HepG2 (cell line): Measurements from ENCODE around the gene LRRC25. TPM values are rescaled to one million over a fixed set of nuclear protein-coding genes. Genes with fewer than 3 reads are reported as not detected.

ENCODE experiments used
- ADNP ChIP-seq: sonication (generic); formaldehyde crosslinking; IDR thresholded peaks from 2 replicates; pipeline ENCODE4 v1.4.0; 2020; ENCODE audit warnings: missing genetic modification reagents
- ATRX ChIP-seq: sonication (generic); formaldehyde crosslinking; IDR thresholded peaks from 2 replicates; pipeline ENCODE4 v1.4.0; 2020; ENCODE audit warnings: missing genetic modification reagents, borderline replicate concordance
- BCL6 ChIP-seq: IDR thresholded peaks from 2 replicates; pipeline ENCODE4 v1.6.1; 2016; ENCODE audit warnings: missing genetic modification reagents, missing compliant biosample characterization
- EED ChIP-seq: sonication (generic); formaldehyde crosslinking; IDR thresholded peaks from 2 replicates; pipeline ENCODE4 v1.5.0; 2020; ENCODE audit warnings: mild to moderate bottlenecking, missing genetic modification reagents
- HDAC1 ChIP-seq: sonication (generic); formaldehyde crosslinking; IDR thresholded peaks from 2 replicates; pipeline ENCODE4 v1.5.1; 2020; ENCODE audit warnings: mild to moderate bottlenecking, missing genetic modification reagents
- HMGXB3 ChIP-seq: sonication (generic); formaldehyde crosslinking; IDR thresholded peaks from 2 replicates; pipeline ENCODE4 v1.4.0; 2020; ENCODE audit warnings: missing genetic modification reagents, borderline replicate concordance
- HOXA7 ChIP-seq: sonication (generic); formaldehyde crosslinking; IDR thresholded peaks from 2 replicates; pipeline ENCODE4 v1.8.1; 2022; ENCODE audit warnings: mild to moderate bottlenecking, missing genetic modification reagents, moderate library complexity
- MTF1 ChIP-seq: sonication (generic); formaldehyde crosslinking; IDR thresholded peaks from 2 replicates; pipeline ENCODE4 v1.5.0; 2020; ENCODE audit warnings: missing genetic modification reagents
- MZF1 ChIP-seq: sonication (generic); formaldehyde crosslinking; IDR thresholded peaks from 2 replicates; pipeline ENCODE4 v1.8.1; 2023; ENCODE audit warnings: mild to moderate bottlenecking, missing genetic modification reagents, borderline replicate concordance
- NBN ChIP-seq: fragments of 450-650 bp; conservative IDR thresholded peaks from 2 replicates; pipeline ENCODE4 v1.6.1; 2017
- PHF21A ChIP-seq: sonication (generic); formaldehyde crosslinking; IDR thresholded peaks from 2 replicates; pipeline ENCODE4 v1.5.0; 2020; ENCODE audit warnings: mild to moderate bottlenecking, missing genetic modification reagents
- POLR2AphosphoS2 ChIP-seq: IDR thresholded peaks from 2 replicates; pipeline ENCODE4 v1.6.1; 2011; ENCODE audit warnings: low read depth, low read length, improper control_type of control experiment
- SOX6 ChIP-seq, 2 experiments: fragments of 450-650 bp in 1 of 2; sonication (generic) in 1 of 2; formaldehyde crosslinking in 1 of 2; IDR thresholded peaks; 2 replicates each; pipeline versions ENCODE4 v1.4.0 to v1.6.1; 2017 to 2020; ENCODE audit warnings: antibody characterized with exemption in 1 of 2, mild to moderate bottlenecking in 1 of 2, missing genetic modification reagents in 1 of 2
- XRCC5 ChIP-seq: fragments of 200-400 bp; formaldehyde crosslinking; optimal IDR thresholded peaks from 2 replicates; pipeline ENCODE3; 2017; ENCODE audit warnings: mild to moderate bottlenecking, low read length
- ZNF24 ChIP-seq: fragments of 450-650 bp; IDR thresholded peaks from 2 replicates; pipeline ENCODE4 v1.6.1; 2017; ENCODE audit warnings: antibody characterized with exemption, mild to moderate bottlenecking
- ZNF326 ChIP-seq: sonication (generic); formaldehyde crosslinking; IDR thresholded peaks from 2 replicates; pipeline ENCODE4 v1.4.0; 2020; ENCODE audit warnings: missing genetic modification reagents, borderline replicate concordance
- ZNF383 ChIP-seq: sonication (generic); formaldehyde crosslinking; IDR thresholded peaks from 2 replicates; pipeline ENCODE4 v1.4.0; 2020; ENCODE audit warnings: missing genetic modification reagents, mild to moderate bottlenecking, borderline replicate concordance
- ZNF430 ChIP-seq: sonication (generic); formaldehyde crosslinking; IDR thresholded peaks from 2 replicates; pipeline ENCODE4 v1.9.0; 2021; ENCODE audit warnings: mild to moderate bottlenecking, missing genetic modification reagents
- ZNF496 ChIP-seq: sonication (generic); formaldehyde crosslinking; IDR thresholded peaks from 2 replicates; pipeline ENCODE4 v1.8.1; 2023; ENCODE audit warnings: mild to moderate bottlenecking, moderate library complexity, missing genetic modification reagents; ENCODE audit not compliant: insufficient replicate concordance
- ZNF530 ChIP-seq: sonication (generic); formaldehyde crosslinking; IDR thresholded peaks from 2 replicates; pipeline ENCODE4 v1.5.0; 2020; ENCODE audit warnings: low read depth, mild to moderate bottlenecking, missing genetic modification reagents
- ZNF550 ChIP-seq: sonication (generic); formaldehyde crosslinking; IDR thresholded peaks from 2 replicates; pipeline ENCODE4 v1.4.0; 2020; ENCODE audit warnings: mild to moderate bottlenecking, missing genetic modification reagents, borderline replicate concordance
- ZNF781 ChIP-seq: sonication (generic); formaldehyde crosslinking; IDR thresholded peaks from 2 replicates; pipeline ENCODE4 v1.5.1; 2020; ENCODE audit warnings: borderline replicate concordance, mild to moderate bottlenecking, missing genetic modification reagents; ENCODE audit errors: not compliant biosample characterization
- ZSCAN30 ChIP-seq: sonication (generic); formaldehyde crosslinking; IDR thresholded peaks from 2 replicates; pipeline ENCODE4 v1.5.0; 2020; ENCODE audit warnings: mild to moderate bottlenecking, missing genetic modification reagents
- polyA plus RNA-seq, 8 experiments: library from polyadenylated mRNA; depleted of rRNA in 3 of 8; stranded (reverse) in 7 of 8; unstranded in 1 of 8; fragments of >200 nt; fragmentation: Illumina TruSeq in 4 of 8; extraction: Trizol in 4 of 8; gene quantifications; 2 replicates each; pipeline versions ENCODE4 v1.2.1 to v1.2.3, GENCODE V29; 2011 to 2016; ENCODE audit warnings: low read depth in 4 of 8, missing spikeins in 1 of 8, mixed read lengths in 1 of 8; ENCODE audit not compliant: insufficient read depth in 1 of 8
- total RNA-seq, 5 experiments: library from RNA; depleted of rRNA; stranded (reverse); fragments of >200 nt; fragmentation: Illumina TruSeq; extraction: Trizol; gene quantifications; 2 replicates each; pipeline ENCODE4 v1.2.3, GENCODE V29; 2016; ENCODE audit warnings: low read depth in 1 of 5
- TF ChIP-seq, protein P1 (sequence below), 2 experiments: sonication (generic) in 1 of 2; formaldehyde crosslinking in 1 of 2; IDR thresholded peaks; 2 replicates each; pipeline versions ENCODE4 v1.4.0 to v1.6.1; 2018 to 2020; ENCODE audit warnings: missing genetic modification reagents in 2 of 2, borderline replicate concordance in 1 of 2, low read depth in 1 of 2, mild to moderate bottlenecking in 1 of 2, missing biosample characterization in 1 of 2

Gene LRRC25
- total and polyA plus RNA-seq, 2 of the 13 experiments (the other 11 are each of a cell fraction or from before 2014, with no cell fraction given), result 0.13 to 0.53 TPM

GRCh38 chr19:18386543-18387271 lies 10.7 kb downstream of the LRRC25 start (continued):
- TF ChIP-seq, protein P1, sequence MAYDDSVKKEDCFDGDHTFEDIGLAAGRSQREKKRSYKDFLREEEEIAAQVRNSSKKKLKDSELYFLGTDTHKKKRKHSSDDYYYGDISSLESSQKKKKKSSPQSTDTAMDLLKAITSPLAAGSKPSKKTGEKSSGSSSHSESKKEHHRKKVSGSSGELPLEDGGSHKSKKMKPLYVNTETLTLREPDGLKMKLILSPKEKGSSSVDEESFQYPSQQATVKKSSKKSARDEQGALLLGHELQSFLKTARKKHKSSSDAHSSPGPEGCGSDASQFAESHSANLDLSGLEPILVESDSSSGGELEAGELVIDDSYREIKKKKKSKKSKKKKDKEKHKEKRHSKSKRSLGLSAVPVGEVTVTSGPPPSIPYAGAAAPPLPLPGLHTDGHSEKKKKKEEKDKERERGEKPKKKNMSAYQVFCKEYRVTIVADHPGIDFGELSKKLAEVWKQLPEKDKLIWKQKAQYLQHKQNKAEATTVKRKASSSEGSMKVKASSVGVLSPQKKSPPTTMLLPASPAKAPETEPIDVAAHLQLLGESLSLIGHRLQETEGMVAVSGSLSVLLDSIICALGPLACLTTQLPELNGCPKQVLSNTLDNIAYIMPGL (CRISPR knock-in tag; IDR thresholded peaks at IDR 0.05; ENCODE audit: borderline replicate concordance in 1 of 2, low read depth in 1 of 2), result no peak; a peak in 1 of 4 replicates
- TF ChIP-seq XRCC5, result no peak
- no peak for TF ChIP-seq ZNF530 (CRISPR knock-in tag)
- TF ChIP-seq ZNF781 (CRISPR knock-in tag), result no peak
- TF ChIP-seq ZNF496 (CRISPR knock-in tag), result no peak
- no peak for TF ChIP-seq NBN
- no peak for TF ChIP-seq HOXA7
- TF ChIP-seq MZF1 (CRISPR knock-in tag), result no peak
- 0 out of 2 replicates have a peak, but pooled peaks have one; percentile 41 for TF ChIP-seq ZNF430
- no peak for TF ChIP-seq MTF1 (CRISPR knock-in tag)
- TF ChIP-seq ADNP, result no peak
- TF ChIP-seq SOX6 (IDR thresholded peaks at IDR 0.05), result no peak
- TF ChIP-seq SOX6 (CRISPR knock-in tag; IDR thresholded peaks at IDR 0.05), result no peak
- TF ChIP-seq EED, result no peak
- no peak for TF ChIP-seq ZSCAN30 (CRISPR knock-in tag)
- no peak for TF ChIP-seq ATRX
- no peak for TF ChIP-seq BCL6 (CRISPR knock-in tag)
- TF ChIP-seq PHF21A (CRISPR knock-in tag), result no peak
- no peak for TF ChIP-seq HMGXB3
- no peak for TF ChIP-seq HDAC1 (CRISPR knock-in tag)
- TF ChIP-seq ZNF326 (CRISPR knock-in tag), result no peak
- no peak for TF ChIP-seq ZNF550 (CRISPR knock-in tag)
- TF ChIP-seq ZNF24, result no peak
- TF ChIP-seq POLR2AphosphoS2, result no peak
- no peak for TF ChIP-seq ZNF383 (CRISPR knock-in tag)
